Measurements from ENCODE around the gene SLX4IP.

DNA sequence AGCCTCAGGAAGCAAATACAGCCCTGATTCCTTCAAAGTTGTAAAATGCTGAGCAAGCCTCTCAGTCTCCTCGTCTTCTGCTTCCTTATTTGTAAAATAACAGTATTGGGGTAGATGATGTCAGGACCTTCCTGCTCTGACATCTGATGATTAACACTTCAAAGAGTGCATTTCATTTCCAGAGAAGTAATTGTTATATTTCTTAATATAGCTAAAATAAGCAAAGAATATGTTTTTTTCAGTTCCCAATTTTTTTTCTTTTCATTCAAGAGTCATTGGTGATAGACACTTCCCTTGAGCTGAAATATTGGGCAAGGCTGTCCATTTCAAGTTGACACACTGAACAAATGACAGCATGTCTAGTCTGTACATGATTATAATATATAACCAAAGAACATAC lies 53.4 kb downstream of the SLX4IP start:
- TF ChIP-seq, protein P1, sequence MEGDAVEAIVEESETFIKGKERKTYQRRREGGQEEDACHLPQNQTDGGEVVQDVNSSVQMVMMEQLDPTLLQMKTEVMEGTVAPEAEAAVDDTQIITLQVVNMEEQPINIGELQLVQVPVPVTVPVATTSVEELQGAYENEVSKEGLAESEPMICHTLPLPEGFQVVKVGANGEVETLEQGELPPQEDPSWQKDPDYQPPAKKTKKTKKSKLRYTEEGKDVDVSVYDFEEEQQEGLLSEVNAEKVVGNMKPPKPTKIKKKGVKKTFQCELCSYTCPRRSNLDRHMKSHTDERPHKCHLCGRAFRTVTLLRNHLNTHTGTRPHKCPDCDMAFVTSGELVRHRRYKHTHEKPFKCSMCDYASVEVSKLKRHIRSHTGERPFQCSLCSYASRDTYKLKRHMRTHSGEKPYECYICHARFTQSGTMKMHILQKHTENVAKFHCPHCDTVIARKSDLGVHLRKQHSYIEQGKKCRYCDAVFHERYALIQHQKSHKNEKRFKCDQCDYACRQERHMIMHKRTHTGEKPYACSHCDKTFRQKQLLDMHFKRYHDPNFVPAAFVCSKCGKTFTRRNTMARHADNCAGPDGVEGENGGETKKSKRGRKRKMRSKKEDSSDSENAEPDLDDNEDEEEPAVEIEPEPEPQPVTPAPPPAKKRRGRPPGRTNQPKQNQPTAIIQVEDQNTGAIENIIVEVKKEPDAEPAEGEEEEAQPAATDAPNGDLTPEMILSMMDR (IDR thresholded peaks at IDR 0.05) = no peak
- TF ChIP-seq EZH2 (IDR thresholded peaks at IDR 0.05; ENCODE audit: borderline replicate concordance, insufficient read depth, low read depth, low read length, poor library complexity, severe bottlenecking) = no peak

All from B cell (primary cell).